Anterior cingulate cortex (tissue), 58 donors: ENCODE results near the gene DHX15.
"Not testable (repeated sequence)": the region's sequence is repeated elsewhere in the genome, so short reads cannot be mapped to it uniquely, and the experiment has no call there.

Experiments
- DNase-seq, 58 donors: peaks; one replicate each; lab custom pipeline; 2025; lab: John Stamatoyannopoulos, UW

Gene DHX15

GRCh38 chr4:24550441-24551175 is 33.7 kb downstream of the DHX15 start:
- DNase-seq, result no peak

GRCh38 chr4:24547979-24548378 is 36.4 kb downstream of the DHX15 start:
- DNase-seq, result no peak

DNA sequence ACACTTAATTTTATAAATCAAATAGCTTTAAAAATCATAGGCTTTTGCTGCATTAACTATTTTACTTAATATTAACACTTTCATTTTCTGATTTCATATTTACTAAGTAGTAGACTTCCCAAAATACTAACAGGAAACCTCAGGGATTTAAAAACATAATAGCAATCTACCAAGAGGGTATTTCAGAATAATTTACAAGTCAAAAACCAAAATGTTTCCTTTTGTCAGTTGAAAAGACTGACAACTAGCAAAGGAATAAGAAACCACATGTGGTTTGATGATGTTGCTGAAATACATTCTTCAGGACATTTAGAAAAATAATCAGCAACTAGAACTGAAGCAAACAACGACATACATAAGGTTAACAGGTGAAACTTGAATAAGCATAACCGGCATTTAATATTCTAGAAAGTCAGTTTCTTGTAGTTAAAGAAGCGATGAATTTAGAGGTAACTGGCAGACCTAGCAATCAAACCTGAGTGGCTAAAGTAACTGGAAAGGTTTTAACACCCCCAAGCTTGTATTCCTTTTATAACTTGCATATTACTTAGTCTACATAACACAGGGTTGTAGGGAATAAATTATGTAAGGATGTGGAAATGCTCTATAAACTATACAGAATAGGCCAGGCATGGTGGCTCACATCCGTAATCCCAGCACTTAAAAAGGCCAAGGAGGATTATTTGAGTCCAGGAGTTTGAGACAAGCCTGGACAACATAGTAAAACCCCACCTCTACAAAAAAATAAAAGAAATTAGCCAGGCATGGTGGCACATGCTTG is 40.0 kb downstream of the DHX15 start:
- no peak for DNase-seq

DNA sequence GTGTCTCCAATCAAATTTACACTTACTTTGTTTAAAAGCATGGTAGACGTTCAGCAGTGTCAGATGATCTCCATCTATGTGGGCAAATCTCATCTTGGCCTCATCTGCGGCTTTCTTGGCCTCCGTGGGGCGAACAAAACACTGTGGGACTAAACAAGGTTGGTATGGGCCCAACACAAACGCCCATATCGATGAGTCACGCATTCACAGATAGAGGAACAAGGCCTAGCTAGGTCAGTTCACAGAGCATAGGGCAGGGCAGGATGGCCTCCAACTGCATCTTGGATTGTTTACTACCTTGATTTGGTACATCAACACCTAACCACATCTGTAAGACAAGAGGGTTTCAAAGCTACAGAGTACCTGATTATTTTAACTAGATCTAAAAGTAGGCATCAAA is 47.3 kb downstream of the DHX15 start:
- no peak for DNase-seq

GRCh38 chr4:24535399-24535798 is 49.0 kb downstream of the DHX15 start:
- DNase-seq, result no peak

- DNase-seq, result no peak
Observed at GRCh38 chr4:24533364-24533763, 51.0 kb downstream of the DHX15 start.

GRCh38 chr4:24529555-24529954 is 54.8 kb downstream of the DHX15 start:
- DNase-seq, result no peak

GRCh38 chr4:24527371-24527770 is 57.0 kb downstream of the DHX15 start:
- DNase-seq, result no peak

DNA sequence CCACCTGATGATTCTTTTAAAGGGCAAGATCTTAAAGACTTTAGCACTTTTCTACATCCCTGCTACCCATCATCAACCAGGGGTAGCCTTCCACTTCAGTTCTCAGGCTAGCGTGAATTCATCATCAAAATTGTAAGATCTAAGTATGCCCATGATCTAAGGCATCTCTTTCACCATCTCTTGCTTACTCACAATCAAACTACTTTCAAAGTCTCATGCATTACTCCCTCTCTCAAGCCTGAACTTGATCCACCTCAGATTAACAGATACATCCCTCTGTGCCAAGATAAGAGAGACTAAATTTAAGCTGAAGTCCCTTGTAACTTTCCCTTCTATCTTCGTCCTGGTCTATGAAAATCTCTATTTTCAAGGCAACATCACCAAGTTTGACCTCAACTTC is 62.8 kb downstream of the DHX15 start:
- DNase-seq, result no peak

- DNase-seq, result no peak
Observed at GRCh38 chr4:24519649-24520048, 64.7 kb downstream of the DHX15 start.

DNA sequence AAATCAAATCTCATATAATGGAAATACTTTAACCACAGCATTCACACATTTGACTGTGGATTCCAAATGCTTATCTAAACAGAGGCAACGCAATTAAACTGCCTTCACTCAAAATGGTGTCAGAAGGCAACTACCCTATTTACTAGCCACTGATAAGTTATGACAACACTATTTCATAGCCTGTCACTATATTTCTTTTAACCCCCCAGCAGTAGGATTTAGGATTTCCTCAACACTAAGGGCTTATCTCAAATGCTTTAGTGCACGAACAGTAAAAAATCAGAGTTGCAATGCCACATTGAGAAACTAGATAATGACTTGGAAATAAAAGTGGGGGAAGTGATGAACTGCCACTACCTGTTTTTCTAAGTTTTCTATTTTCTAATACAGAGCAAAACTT is 66.7 kb downstream of the DHX15 start:
- DNase-seq, result no peak

- DNase-seq, result no peak
Observed at GRCh38 chr4:24516926-24517325, 67.4 kb downstream of the DHX15 start.

GRCh38 chr4:24515698-24516097 is 68.7 kb downstream of the DHX15 start:
- no peak for DNase-seq

DNA sequence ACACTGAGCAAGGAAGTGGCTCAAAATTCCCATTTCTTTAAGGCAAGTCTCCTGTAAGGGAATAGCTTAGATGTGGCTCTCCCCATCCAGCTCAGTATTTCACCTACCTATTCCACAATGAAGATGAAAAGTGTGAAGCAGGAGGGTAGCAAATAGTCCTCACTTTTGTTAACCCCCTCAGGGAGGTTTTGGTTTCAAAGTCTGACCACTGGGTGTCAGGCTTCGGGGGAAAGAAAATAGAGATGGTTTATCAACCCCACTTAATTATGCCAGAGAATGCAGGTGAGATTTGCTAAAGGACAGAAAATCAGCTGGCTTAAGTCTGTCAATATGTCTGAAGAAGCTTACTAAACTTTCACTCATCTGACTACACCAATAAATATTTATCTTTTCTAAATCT is 69.5 kb downstream of the DHX15 start:
- no peak for DNase-seq

DNA sequence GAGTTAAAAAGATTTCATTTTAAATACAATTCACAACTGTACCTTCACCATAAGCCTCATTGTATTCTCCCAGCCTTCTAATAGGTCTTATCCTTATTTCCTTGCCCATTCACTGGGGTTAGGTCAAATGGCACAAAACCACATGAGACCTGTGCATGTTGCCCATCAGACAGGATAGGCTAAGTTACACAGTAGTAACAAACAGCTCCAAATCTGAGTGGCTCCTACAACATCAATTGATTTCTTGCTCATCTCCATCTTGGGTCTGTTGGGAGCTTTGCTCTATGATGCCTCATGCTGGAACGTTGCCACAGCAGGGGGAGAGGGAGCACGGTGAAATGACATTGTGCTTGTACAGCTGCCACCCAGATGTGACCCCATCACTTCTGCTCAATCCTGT is 70.6 kb downstream of the DHX15 start:
- DNase-seq, result no peak

DNA sequence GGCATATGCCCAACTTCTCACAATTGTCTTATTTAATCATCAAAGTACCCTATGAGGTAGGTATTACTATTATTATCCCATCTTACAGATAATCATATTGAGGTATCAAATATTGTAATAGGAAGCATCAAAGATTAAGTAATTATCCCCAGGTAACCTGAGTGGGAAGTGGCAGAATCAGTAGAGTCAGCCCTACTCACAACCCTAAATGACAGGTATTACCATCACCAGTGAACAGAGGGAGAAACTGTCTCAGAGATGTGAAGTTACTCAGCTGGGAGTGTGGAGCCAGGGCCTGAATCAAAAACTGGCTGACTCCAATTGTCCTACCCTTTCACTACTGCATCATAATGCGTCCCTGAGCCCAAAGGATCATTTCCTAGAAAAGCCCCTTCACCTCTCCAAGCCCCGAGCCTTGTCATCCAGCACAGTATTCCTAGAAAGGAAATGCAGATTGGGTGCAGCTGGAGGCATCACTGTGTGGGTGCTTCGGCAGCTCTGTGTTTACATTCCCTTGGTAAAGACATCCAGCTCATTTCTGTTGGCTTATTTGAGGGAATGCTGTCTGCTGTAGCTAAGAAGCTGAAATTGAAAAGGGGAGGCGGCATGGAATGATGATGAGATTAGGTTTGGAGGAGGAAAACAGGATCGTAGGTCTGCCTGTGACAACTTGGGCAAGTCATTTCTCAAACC is 72.8 kb downstream of the DHX15 start:
- peak in 18 of 58 donors; percentile 2 to 51 (median 9) for DNase-seq

GRCh38 chr4:24510091-24510490 is 74.3 kb downstream of the DHX15 start:
- DNase-seq, result no peak

GRCh38 chr4:24508541-24508940 is 75.8 kb downstream of the DHX15 start:
- no peak for DNase-seq

DNA sequence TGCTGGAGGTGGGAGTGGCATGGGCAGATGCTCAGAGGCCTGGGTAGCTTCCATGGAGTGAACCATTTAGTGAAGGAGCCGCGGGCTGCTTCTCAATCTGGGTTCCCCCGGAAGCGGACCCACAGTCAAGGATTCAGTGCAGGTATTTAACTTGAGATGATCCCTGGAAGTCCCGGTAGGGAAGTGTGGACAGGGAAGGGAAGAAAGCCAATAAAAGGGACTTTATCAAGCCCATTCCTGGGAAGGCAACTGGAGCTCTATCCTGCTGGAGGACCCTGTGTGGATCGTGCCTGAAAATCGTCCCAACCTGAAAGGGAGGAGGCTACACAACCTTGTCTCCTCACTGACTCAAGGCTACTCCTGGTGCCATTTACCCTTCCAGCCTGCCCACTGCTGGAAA is 76.9 kb downstream of the DHX15 start:
- DNase-seq, result no peak

- DNase-seq, result not testable (repeated sequence)
Observed at GRCh38 chr4:24503090-24503489, 81.3 kb downstream of the DHX15 start.

DNA sequence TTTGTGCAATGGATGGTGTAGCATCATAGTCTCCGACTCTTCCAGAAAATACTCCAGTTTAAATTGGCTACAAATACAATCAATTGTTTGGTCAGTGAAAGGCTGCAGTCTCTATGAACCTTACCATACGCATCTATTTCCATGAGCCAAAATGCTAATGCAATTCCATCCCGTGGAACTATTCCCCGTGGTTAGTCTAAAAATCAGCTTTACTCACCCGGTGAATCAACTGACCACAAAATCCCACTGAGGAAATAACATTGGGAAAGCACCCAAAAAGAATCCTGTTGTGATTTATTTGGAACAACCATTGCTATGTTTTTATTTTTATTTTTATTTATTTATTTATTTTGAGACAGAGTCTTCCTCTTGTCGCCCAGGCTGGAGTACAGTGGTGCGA is 87.1 kb downstream of the DHX15 start:
- no peak for DNase-seq

DNA sequence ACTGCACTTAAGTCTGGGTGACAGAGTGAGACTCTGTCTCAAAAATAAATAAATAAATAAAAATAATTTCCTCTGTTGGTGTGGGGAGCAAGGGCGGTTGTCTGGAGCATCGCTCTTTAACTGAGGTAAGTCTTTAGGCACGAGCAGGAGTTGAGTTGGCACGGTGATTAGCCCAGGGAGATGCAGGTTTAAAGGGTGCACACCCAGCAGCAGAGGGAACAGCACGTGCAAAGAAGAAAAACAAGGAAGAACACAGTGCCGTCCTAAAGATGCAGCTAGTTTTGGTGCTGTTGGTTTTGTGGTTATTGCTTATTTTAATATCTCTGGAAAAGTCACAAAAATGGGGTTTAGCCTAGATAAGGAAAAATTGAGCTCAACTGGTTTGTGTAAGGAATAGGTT is 87.8 kb downstream of the DHX15 start:
- no peak for DNase-seq
